T-helper 17 cell (primary cell): Measurements from ENCODE around the gene OLFML2B. TPM values are rescaled to one million over a fixed set of nuclear protein-coding genes. Genes with fewer than 3 reads are reported as not detected.

Experiments used
- ATAC-seq: fragments of 150-1000 bp; cut with Tn5 transposase; 2 replicates; pipeline ENCODE4 v1.10.0; 2021; ENCODE audit warnings: mild to moderate bottlenecking, moderate library complexity
- DNase-seq, 3 donors: peaks; one replicate each; pipeline versions ENCODE4 v3.0.0 to v3.0.0-alpha.2; 2020 to 2021
- H3K9me3 ChIP-seq: one replicate; pipeline ENCODE4 v1.7.0; 2013; ENCODE audit warnings: low read length, mild to moderate bottlenecking; ENCODE audit not compliant: control insufficient read depth, poor library complexity, severe bottlenecking
- H3K27ac Mint-ChIP-seq: one replicate; pipeline ENCODE4 v1.8.0; 2022; ENCODE audit warnings: mild to moderate bottlenecking, moderate library complexity, mixed read lengths
- H3K27me3 Mint-ChIP-seq: one replicate; pipeline ENCODE4 v1.8.0; 2022; ENCODE audit warnings: mixed read lengths
- H3K36me3 Mint-ChIP-seq: one replicate; pipeline ENCODE4 v1.8.0; 2022; ENCODE audit warnings: low read depth, mixed read lengths
- H3K4me1 Mint-ChIP-seq: one replicate; pipeline ENCODE4 v1.8.0; 2022; ENCODE audit warnings: mild to moderate bottlenecking, mixed read lengths
- H3K4me3 Mint-ChIP-seq: one replicate; pipeline ENCODE4 v1.8.0; 2022; ENCODE audit warnings: mild to moderate bottlenecking, moderate library complexity, mixed read lengths
- total RNA-seq, 4 donors: library from RNA in 2 of 4; stranded (reverse) in 2 of 4; gene quantifications; one replicate each; pipeline ENCODE4 v1.2.3 and lab custom pipeline; 2022 to 2026

OLFML2B gene
- total RNA-seq, 2 donors from 2014 or later = not detected

GRCh38 chr1:161997152-161997551 is 26.5 kb downstream of the OLFML2B start:
- DNase-seq (no peak), ATAC-seq (no peak)
- no peaks in the 10 kb centered on the region for H3K9me3 ChIP-seq
- H3K27me3 Mint-ChIP-seq = peaks cover 20% of the 10 kb centered on the region
- H3K36me3 Mint-ChIP-seq = no peaks in the 10 kb centered on the region
- no peaks in the 10 kb centered on the region for H3K4me1 Mint-ChIP-seq
- H3K4me3 Mint-ChIP-seq = no peak overlapping the region
- no peak overlapping the region for H3K27ac Mint-ChIP-seq

- peaks cover 33% of the 10 kb centered on the region for H3K27me3 Mint-ChIP-seq
Measured at GRCh38 chr1:161994175-161994668, 29.4 kb downstream of the OLFML2B start.

GRCh38 chr1:161993576-161993975 is 30.1 kb downstream of the OLFML2B start:
- ATAC-seq (no peak), DNase-seq (no peak)
- Mint-ChIP-seq H3K4me3 (no peak overlapping the region), H3K4me1 (no peaks in the 10 kb centered on the region), H3K36me3 (no peaks in the 10 kb centered on the region), H3K27ac (no peak overlapping the region), H3K27me3 (peaks cover 36% of the 10 kb centered on the region)
- no peaks in the 10 kb centered on the region for H3K9me3 ChIP-seq

More at GRCh38 chr1:161994175-161994668, 29.4 kb downstream of the OLFML2B start:
- Mint-ChIP-seq H3K27ac (no peak overlapping the region), H3K36me3 (no peaks in the 10 kb centered on the region), H3K4me1 (no peaks in the 10 kb centered on the region), H3K4me3 (no peak overlapping the region)
- no peaks in the 10 kb centered on the region for H3K9me3 ChIP-seq
- no peak for ATAC-seq
- DNase-seq = no peak

- no peak for DNase-seq
- H3K36me3 Mint-ChIP-seq = peaks cover 2% of the 10 kb centered on the region
- no peaks in the 10 kb centered on the region for H3K4me1 Mint-ChIP-seq
- ATAC-seq = no peak
- no peak overlapping the region for H3K27ac Mint-ChIP-seq
- H3K9me3 ChIP-seq = no peaks in the 10 kb centered on the region
- H3K4me3 Mint-ChIP-seq = no peak overlapping the region
- H3K27me3 Mint-ChIP-seq = peaks cover 41% of the 10 kb centered on the region
Measured at GRCh38 chr1:161989786-161990185, 33.9 kb downstream of the OLFML2B start.

- H3K27me3 Mint-ChIP-seq = peaks cover 35% of the 10 kb centered on the region
- no peak for ATAC-seq
- peaks cover 2% of the 10 kb centered on the region for H3K36me3 Mint-ChIP-seq
- H3K9me3 ChIP-seq = no peaks in the 10 kb centered on the region
- no peak overlapping the region for H3K27ac Mint-ChIP-seq
- DNase-seq = no peak
- H3K4me3 Mint-ChIP-seq = no peak overlapping the region
- H3K4me1 Mint-ChIP-seq = no peaks in the 10 kb centered on the region
Measured at GRCh38 chr1:161989108-161989507, 34.6 kb downstream of the OLFML2B start.

- Mint-ChIP-seq H3K4me3 (no peak overlapping the region), H3K36me3 (peaks cover 2% of the 10 kb centered on the region), H3K27ac (no peak overlapping the region), H3K4me1 (no peaks in the 10 kb centered on the region), H3K27me3 (peaks cover 31% of the 10 kb centered on the region)
- ATAC-seq = no peak
- no peak for DNase-seq
- H3K9me3 ChIP-seq = no peaks in the 10 kb centered on the region
Measured at GRCh38 chr1:161988413-161988812, 35.3 kb downstream of the OLFML2B start.

- Mint-ChIP-seq H3K4me1 (no peaks in the 10 kb centered on the region), H3K4me3 (no peak overlapping the region), H3K27me3 (peaks cover 32% of the 10 kb centered on the region), H3K27ac (no peak overlapping the region), H3K36me3 (peaks cover 4% of the 10 kb centered on the region)
- ATAC-seq (no peak), DNase-seq (no peak)
- no peaks in the 10 kb centered on the region for H3K9me3 ChIP-seq
Measured at GRCh38 chr1:161987872-161988271, 35.8 kb downstream of the OLFML2B start.

GRCh38 chr1:161987303-161987702 is 36.4 kb downstream of the OLFML2B start:
- H3K4me3 Mint-ChIP-seq = no peak overlapping the region
- no peak overlapping the region for H3K27ac Mint-ChIP-seq
- no peaks in the 10 kb centered on the region for H3K9me3 ChIP-seq
- H3K27me3 Mint-ChIP-seq = peaks cover 32% of the 10 kb centered on the region
- DNase-seq (no peak), ATAC-seq (no peak)
- H3K36me3 Mint-ChIP-seq = peaks cover 7% of the 10 kb centered on the region
- H3K4me1 Mint-ChIP-seq = no peaks in the 10 kb centered on the region

GRCh38 chr1:161986328-161986727 is 37.3 kb downstream of the OLFML2B start:
- Mint-ChIP-seq H3K4me3 (no peak overlapping the region), H3K27me3 (peaks cover 31% of the 10 kb centered on the region), H3K27ac (no peak overlapping the region), H3K36me3 (peaks cover 7% of the 10 kb centered on the region), H3K4me1 (no peaks in the 10 kb centered on the region)
- ATAC-seq (no peak), DNase-seq (no peak)
- no peaks in the 10 kb centered on the region for H3K9me3 ChIP-seq

- Mint-ChIP-seq H3K27me3 (peaks cover 24% of the 10 kb centered on the region), H3K36me3 (peaks cover 7% of the 10 kb centered on the region), H3K4me3 (no peak overlapping the region), H3K27ac (no peak overlapping the region), H3K4me1 (no peaks in the 10 kb centered on the region)
- ATAC-seq = no peak
- H3K9me3 ChIP-seq = no peaks in the 10 kb centered on the region
- DNase-seq = no peak
Measured at GRCh38 chr1:161985301-161985822, 38.3 kb downstream of the OLFML2B start.

GRCh38 chr1:161983725-161984124 is 39.9 kb downstream of the OLFML2B start:
- no peak overlapping the region for H3K27ac Mint-ChIP-seq
- ATAC-seq (no peak), DNase-seq (no peak)
- no peaks in the 10 kb centered on the region for H3K4me1 Mint-ChIP-seq
- H3K9me3 ChIP-seq = no peaks in the 10 kb centered on the region
- no peak overlapping the region for H3K4me3 Mint-ChIP-seq
- peaks cover 15% of the 10 kb centered on the region for H3K27me3 Mint-ChIP-seq
- peaks cover 7% of the 10 kb centered on the region for H3K36me3 Mint-ChIP-seq

- no peak for ATAC-seq
- no peaks in the 10 kb centered on the region for H3K4me1 Mint-ChIP-seq
- no peak overlapping the region for H3K4me3 Mint-ChIP-seq
- peaks cover 7% of the 10 kb centered on the region for H3K36me3 Mint-ChIP-seq
- H3K27ac Mint-ChIP-seq = no peak overlapping the region
- no peaks in the 10 kb centered on the region for H3K9me3 ChIP-seq
- DNase-seq = no peak
- peaks cover 15% of the 10 kb centered on the region for H3K27me3 Mint-ChIP-seq
Measured at GRCh38 chr1:161982917-161983316, 40.8 kb downstream of the OLFML2B start.

GRCh38 chr1:161982507-161982895 is 41.2 kb downstream of the OLFML2B start:
- peaks cover 15% of the 10 kb centered on the region for H3K27me3 Mint-ChIP-seq

GRCh38 chr1:161981735-161982506 is 41.7 kb downstream of the OLFML2B start:
- Mint-ChIP-seq H3K4me1 (no peaks in the 10 kb centered on the region), H3K27ac (no peak overlapping the region), H3K4me3 (no peak overlapping the region), H3K27me3 (peaks cover 15% of the 10 kb centered on the region), H3K36me3 (peaks cover 4% of the 10 kb centered on the region)
- DNase-seq (no peak), ATAC-seq (no peak)
- H3K9me3 ChIP-seq = no peaks in the 10 kb centered on the region

More at GRCh38 chr1:161982507-161982895, 41.2 kb downstream of the OLFML2B start:
- Mint-ChIP-seq H3K36me3 (peaks cover 7% of the 10 kb centered on the region), H3K4me1 (no peaks in the 10 kb centered on the region), H3K4me3 (no peak overlapping the region), H3K27ac (no peak overlapping the region)
- ATAC-seq (no peak), DNase-seq (no peak)
- no peaks in the 10 kb centered on the region for H3K9me3 ChIP-seq
